Panc1 (cell line): ENCODE measurements around the gene IL37. TPM values are rescaled to one million over a fixed set of nuclear protein-coding genes. Genes with fewer than 3 reads are reported as not detected.

Source experiments
- ATAC-seq: fragments of 200-7000 bp; cut with Tn5 transposase; 2 replicates; pipeline ENCODE4 v1.9.1; 2020; ENCODE audit warnings: mild to moderate bottlenecking, moderate library complexity
- BruUV-seq: library from RNA; stranded (reverse); fragments of 400-500 nt; replicated peaks from 2 replicates; lab custom pipeline; 2021; lab: Mats Ljungman, UMichigan
- CTCF ChIA-PET: fragments of 300-600 bp; sonication (Branson Sonifier 250); formaldehyde crosslinking; loops from one replicate; lab custom pipeline; 2022; ENCODE audit warnings: antibody characterized with exemption; lab: Charles Lee
- POLR2A ChIA-PET: fragments of 300-600 bp; sonication (Branson Sonifier 250); formaldehyde crosslinking; loops from one replicate; lab custom pipeline; 2022; ENCODE audit warnings: antibody characterized with exemption; lab: Charles Lee
- DNase-seq: peaks from one replicate; pipeline ENCODE4 v3.0.0-alpha.2; 2010; ENCODE audit warnings: low read depth, low spot score
- H3K27ac ChIP-seq: 2 replicates; pipeline ENCODE4 v1.5.1; 2011; ENCODE audit warnings: mild to moderate bottlenecking, low read length, inconsistent platforms
- H3K27me3 ChIP-seq: fragments of 200-500 bp; sonication (Bioruptor generic); 2 replicates; pipeline ENCODE4 v1.6.0; 2014; ENCODE audit warnings: low read length, inconsistent platforms; ENCODE audit not compliant: control insufficient read depth, insufficient read depth
- H3K36me3 ChIP-seq: fragments of 200-500 bp; sonication (Bioruptor generic); 2 replicates; pipeline ENCODE4 v1.5.1; 2014; ENCODE audit warnings: inconsistent platforms, mild to moderate bottlenecking, low read length, moderate library complexity; ENCODE audit not compliant: control insufficient read depth, insufficient read depth
- H3K4me1 ChIP-seq: 2 replicates; pipeline ENCODE4 v1.5.1; 2011; ENCODE audit warnings: inconsistent platforms, mild to moderate bottlenecking, low read length, moderate library complexity; ENCODE audit not compliant: control insufficient read depth, insufficient read depth
- H3K4me3 ChIP-seq, 2 experiments: 2 replicates each; pipeline ENCODE4 v1.5.1; 2011 to 2012; ENCODE audit warnings: low read depth in 2 of 2, low read length in 2 of 2, mild to moderate bottlenecking in 2 of 2, inconsistent platforms in 1 of 2, moderate library complexity in 1 of 2
- H3K9me3 ChIP-seq: fragments of 200-500 bp; sonication (Bioruptor generic); 2 replicates; pipeline ENCODE4 v1.5.1; 2014; ENCODE audit warnings: low read depth, mild to moderate bottlenecking, inconsistent platforms, low read length, moderate library complexity; ENCODE audit not compliant: control insufficient read depth, insufficient read depth
- CTCF ChIP-seq: fragments of 450-650 bp; IDR thresholded peaks from 2 replicates; pipeline ENCODE4 v1.5.1; 2017; ENCODE audit warnings: mild to moderate bottlenecking
- POLR2AphosphoS5 ChIP-seq: IDR thresholded peaks from 2 replicates; pipeline ENCODE4 v1.6.1; 2012; ENCODE audit warnings: mild to moderate bottlenecking, low read depth, low read length, moderate library complexity
- REST ChIP-seq, 2 experiments: IDR thresholded peaks; 2 replicates each; pipeline ENCODE4 v1.6.1; 2011 to 2012; ENCODE audit warnings: low read depth in 2 of 2, control low read depth in 1 of 2, low read length in 1 of 2, mild to moderate bottlenecking in 1 of 2, moderate library complexity in 1 of 2; ENCODE audit not compliant: insufficient read depth in 1 of 2
- SIN3A ChIP-seq: IDR thresholded peaks from 2 replicates; pipeline ENCODE4 v1.6.1; 2012; ENCODE audit warnings: low read depth, mild to moderate bottlenecking, low read length, moderate library complexity, borderline replicate concordance; ENCODE audit not compliant: insufficient read depth
- TCF7L2 ChIP-seq: IDR thresholded peaks from 2 replicates; pipeline ENCODE4 v1.6.1; 2011; ENCODE audit warnings: mild to moderate bottlenecking, low read depth, low read length, inconsistent platforms
- in situ Hi-C: cut with HindIII; loops from 2 replicates; pipeline ENCODE4 v1.10.0; 2016; ENCODE audit warnings: low sequenced_read_pairs, low pct_unique_long_range_greater_than_20kb
- intact Hi-C: fragments of 100-400 bp; cut with micrococcal nuclease; formaldehyde crosslinking; loops from one replicate; pipeline ENCODE4 v1.10.0; 2022; ENCODE audit not compliant: unreplicated experiment
- total RNA-seq: library from RNA; stranded (reverse); gene quantifications from one replicate; pipeline ENCODE4 v1.2.1, GENCODE V29; 2021; ENCODE audit not compliant: unreplicated experiment

IL37 gene
- total RNA-seq, 1 experiment from 2014 or later = not detected

- H3K4me1 ChIP-seq = no peaks in the 10 kb centered on the region; the same call in 1 of the 2 replicates
- no peaks in the 10 kb centered on the region for H3K36me3 ChIP-seq
- in situ Hi-C loops = no loop called here
- POLR2A ChIA-PET = no interaction called here
- no peak overlapping the region for H3K27ac ChIP-seq
- intact Hi-C loops = no loop called here
- no peak for TF ChIP-seq POLR2AphosphoS5
- CTCF ChIA-PET = no interaction called here
- ATAC-seq (no peak), DNase-seq (no peak)
- no peak overlapping the region for H3K4me3 ChIP-seq
- BruUV-seq = no TSS peak
- no peaks in the 10 kb centered on the region for H3K9me3 ChIP-seq
- H3K27me3 ChIP-seq = peaks cover 5% of the 10 kb centered on the region; the same call in 1 of the 2 replicates
Measured at GRCh38 chr2:112877423-112877822, 33.5 kb upstream of the IL37 start.

- ATAC-seq = no peak
- no TSS peak for BruUV-seq
- Histone ChIP-seq H3K27ac (no peak overlapping the region), H3K9me3 (no peaks in the 10 kb centered on the region), H3K36me3 (no peaks in the 10 kb centered on the region), H3K4me3 (no peak overlapping the region), H3K27me3 (no peaks in the 10 kb centered on the region), H3K4me1 (no peaks in the 10 kb centered on the region; the same call in 1 of the 2 replicates)
- intact Hi-C loops (loop anchor here (1.0 kb wide), 1 partner anchor 130 kb away; no protein-coding TSS in a partner anchor), in situ Hi-C loops (no loop called here)
- DNase-seq = no peak
- CTCF ChIA-PET = no interaction called here
- no peak for TF ChIP-seq POLR2AphosphoS5
- POLR2A ChIA-PET = no interaction called here
Measured at GRCh38 chr2:112879491-112880041, 31.4 kb upstream of the IL37 start.

- TF ChIP-seq CTCF = no peak
- no peak for TF ChIP-seq POLR2AphosphoS5
- TF ChIP-seq TCF7L2 = no peak
- no peak for TF ChIP-seq SIN3A
- no peak for TF ChIP-seq REST (IDR thresholded peaks at IDR 0.05; ENCODE audit: insufficient read depth in 1 of 2, low read depth in 2 of 2, low read length in 1 of 2)
- Histone ChIP-seq H3K4me1 (no peaks in the 10 kb centered on the region; the same call in 1 of the 2 replicates), H3K4me3 (no peak overlapping the region), H3K27ac (no peak overlapping the region), H3K9me3 (no peaks in the 10 kb centered on the region), H3K36me3 (no peaks in the 10 kb centered on the region), H3K27me3 (no peaks in the 10 kb centered on the region)
- intact Hi-C loops = no loop called here
- POLR2A ChIA-PET = no interaction called here
- ATAC-seq = no peak
- CTCF ChIA-PET = no interaction called here
- BruUV-seq = no TSS peak
- in situ Hi-C loops = no loop called here
- no peak for DNase-seq
Measured at GRCh38 chr2:112880091-112880531, 30.9 kb upstream of the IL37 start.
